ENCODE results near the gene AGBL1. TPM values are rescaled to one million over a fixed set of nuclear protein-coding genes. Genes with fewer than 3 reads are reported as not detected.

Gene AGBL1
- total RNA-seq, 2 donors from 2014 or later: 0.23 to 0.91 TPM

- TF ChIP-seq POLR2A (IDR thresholded peaks at IDR 0.05) (no peak), CTCF (IDR thresholded peaks at IDR 0.05) (no peak)
- Histone ChIP-seq H3K27me3 (replicated peaks; ENCODE audit: insufficient read depth) (no peaks in the 10 kb centered on the region), H3K9me3 (no peaks in the 10 kb centered on the region), H3K4me3 (no peak overlapping the region), H3K4me1 (replicated peaks) (no peaks in the 10 kb centered on the region), H3K36me3 (no peaks in the 10 kb centered on the region), H3K27ac (no peak overlapping the region)
- intact Hi-C loops (cut with DNase I): no loop called here
- 31% methylated on average over 1 of the region's 1 CpG for WGBS
- DNase-seq (ENCODE audit: low spot score): no peak
Measured at GRCh38 chr15:86650094-86650493, 570.4 kb downstream of the AGBL1 start.

GRCh38 chr15:86653344-86654197 is 573.9 kb downstream of the AGBL1 start:
- Histone ChIP-seq H3K27ac (no peak overlapping the region), H3K4me3 (no peak overlapping the region), H3K9me3 (no peaks in the 10 kb centered on the region), H3K27me3 (replicated peaks; ENCODE audit: insufficient read depth) (no peaks in the 10 kb centered on the region), H3K4me1 (replicated peaks) (no peaks in the 10 kb centered on the region), H3K36me3 (no peaks in the 10 kb centered on the region)
- no peak for DNase-seq (ENCODE audit: low spot score)
- WGBS: 35% methylated on average over 6 of the region's 6 CpGs
- intact Hi-C loops (cut with DNase I): no loop called here
- TF ChIP-seq CTCF (IDR thresholded peaks at IDR 0.05): no peak
- no peak for TF ChIP-seq POLR2A (IDR thresholded peaks at IDR 0.05)
- no peak for TF ChIP-seq POLR2AphosphoS5 (IDR thresholded peaks at IDR 0.05)

GRCh38 chr15:86654501-86654900 is 574.8 kb downstream of the AGBL1 start:
- TF ChIP-seq POLR2AphosphoS5 (IDR thresholded peaks at IDR 0.05): no peak
- TF ChIP-seq CTCF (IDR thresholded peaks at IDR 0.05): no peak
- no peak for TF ChIP-seq POLR2A (IDR thresholded peaks at IDR 0.05)
- no peak for DNase-seq (ENCODE audit: low spot score)
- Histone ChIP-seq H3K4me1 (replicated peaks) (no peaks in the 10 kb centered on the region), H3K27me3 (replicated peaks; ENCODE audit: insufficient read depth) (no peaks in the 10 kb centered on the region), H3K27ac (no peak overlapping the region), H3K4me3 (no peak overlapping the region), H3K9me3 (no peaks in the 10 kb centered on the region), H3K36me3 (no peaks in the 10 kb centered on the region)
- WGBS: 65% methylated on average over 3 of the region's 3 CpGs
- intact Hi-C loops (cut with DNase I): no loop called here

- Histone ChIP-seq H3K4me1 (replicated peaks) (no peaks in the 10 kb centered on the region), H3K4me3 (no peak overlapping the region), H3K36me3 (no peaks in the 10 kb centered on the region), H3K27me3 (replicated peaks; ENCODE audit: insufficient read depth) (no peaks in the 10 kb centered on the region), H3K9me3 (no peaks in the 10 kb centered on the region), H3K27ac (no peak overlapping the region)
- intact Hi-C loops (cut with DNase I): no loop called here
- WGBS: 87% methylated on average over 2 of the region's 2 CpGs
- TF ChIP-seq POLR2AphosphoS5 (IDR thresholded peaks at IDR 0.05) (no peak), CTCF (IDR thresholded peaks at IDR 0.05) (no peak), POLR2A (IDR thresholded peaks at IDR 0.05) (no peak)
- no peak for DNase-seq (ENCODE audit: low spot score)
Measured at GRCh38 chr15:86657305-86657704, 577.6 kb downstream of the AGBL1 start.

Data from prostate gland (tissue), 2 donors.